HG03103 (cell line): Measurements from ENCODE around the gene MRPS2.
A peak's percentile ranks its signal among the peaks of the same experiment; 100 is the strongest.
"Not testable (repeated sequence)": the region's sequence is repeated elsewhere in the genome, so short reads cannot be mapped to it uniquely, and the experiment has no call there.

ENCODE experiments used
- ATAC-seq: cut with Tn5 transposase; IDR thresholded peaks from one replicate; pipeline ENCODE4 v1.9.1; 2021; ENCODE audit warnings: low read depth; ENCODE audit not compliant: unreplicated experiment

The MRPS2 gene

GRCh38 chr9:135500525-135501260 lies at the start of gene MRPS2:
Gene MRPS2, plus strand, starts transcription at chr9:135500682. Its CDS starts 29 bp downstream, at chr9:135500711.
- peak; percentile 73 for ATAC-seq

DNA sequence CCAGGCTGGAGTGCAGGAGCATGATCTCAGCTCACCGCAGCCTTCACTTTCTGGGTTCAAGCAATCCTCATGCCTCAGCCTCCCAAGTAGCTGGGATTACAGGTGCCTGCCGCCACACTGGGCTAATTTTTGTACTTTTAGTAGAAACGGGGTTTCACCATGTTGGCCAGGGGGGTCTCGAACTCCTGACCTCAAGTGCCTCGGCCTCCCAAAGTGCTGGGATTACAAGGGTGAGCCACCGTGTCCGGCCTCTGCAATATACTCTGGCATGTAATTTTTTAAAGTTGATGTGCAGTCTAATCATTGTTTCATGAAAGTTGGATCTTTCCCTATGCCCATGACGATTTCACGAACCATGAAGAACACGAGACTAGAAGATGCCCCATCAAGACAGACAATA lies 49.5 kb upstream of the MRPS2 start:
- no peak for ATAC-seq

DNA sequence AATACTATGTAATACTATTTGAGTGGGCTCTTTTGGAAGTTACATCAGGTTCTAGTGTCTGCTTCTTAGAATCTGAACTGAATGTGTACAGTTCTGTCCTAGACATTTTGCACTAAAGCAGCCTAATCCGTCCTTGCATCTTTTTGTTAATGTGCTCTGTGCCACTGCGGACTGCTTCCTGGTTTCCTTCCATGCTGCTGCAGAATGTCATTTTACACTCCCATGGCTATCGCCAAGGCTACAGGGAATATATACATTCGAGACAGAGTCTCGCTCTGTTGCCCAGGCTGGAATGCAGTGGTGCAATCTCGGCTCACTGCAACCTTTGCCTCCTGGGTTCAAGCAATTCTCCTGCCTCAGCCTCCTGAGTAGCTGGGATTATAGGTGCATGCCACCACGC lies 48.6 kb upstream of the MRPS2 start:
- not testable (repeated sequence) for ATAC-seq

- ATAC-seq = no peak
Measured at GRCh38 chr9:135454737-135455136, 45.7 kb upstream of the MRPS2 start.

DNA sequence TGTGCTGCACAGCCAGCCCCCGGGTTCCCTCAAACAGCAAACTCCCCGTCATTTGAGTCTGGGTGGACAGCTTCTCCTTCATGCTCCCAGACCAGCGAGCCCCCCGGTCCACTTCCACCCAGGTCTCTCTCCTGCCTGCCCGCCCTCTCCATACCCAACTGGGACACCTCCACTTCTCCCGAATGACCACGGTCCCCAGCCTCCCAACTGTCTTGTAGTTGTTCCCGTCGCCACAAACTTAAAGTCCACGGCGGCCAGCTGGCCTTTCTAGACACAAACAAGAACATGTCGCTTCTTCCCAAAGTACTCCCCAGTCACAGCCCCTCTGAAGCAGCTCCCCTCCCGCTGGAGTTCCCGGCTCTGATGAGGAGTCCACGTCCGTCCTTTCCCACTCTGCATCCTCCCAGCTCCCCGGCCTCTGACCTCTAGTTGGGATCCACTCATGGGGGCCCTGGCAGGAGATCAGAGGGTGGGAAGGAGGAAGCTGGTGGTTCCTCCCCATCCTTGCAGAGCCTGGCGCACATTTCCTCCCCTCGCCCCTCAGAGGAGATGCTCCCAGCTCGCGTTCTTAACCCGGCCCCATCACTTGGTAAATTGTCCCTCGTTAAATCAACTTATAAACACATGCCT lies 45.0 kb upstream of the MRPS2 start:
- ATAC-seq = no peak

GRCh38 chr9:135456436-135457104 lies 43.9 kb upstream of the MRPS2 start:
- ATAC-seq = no peak

GRCh38 chr9:135458478-135458877 lies 42.0 kb upstream of the MRPS2 start:
- ATAC-seq = not testable (repeated sequence)

DNA sequence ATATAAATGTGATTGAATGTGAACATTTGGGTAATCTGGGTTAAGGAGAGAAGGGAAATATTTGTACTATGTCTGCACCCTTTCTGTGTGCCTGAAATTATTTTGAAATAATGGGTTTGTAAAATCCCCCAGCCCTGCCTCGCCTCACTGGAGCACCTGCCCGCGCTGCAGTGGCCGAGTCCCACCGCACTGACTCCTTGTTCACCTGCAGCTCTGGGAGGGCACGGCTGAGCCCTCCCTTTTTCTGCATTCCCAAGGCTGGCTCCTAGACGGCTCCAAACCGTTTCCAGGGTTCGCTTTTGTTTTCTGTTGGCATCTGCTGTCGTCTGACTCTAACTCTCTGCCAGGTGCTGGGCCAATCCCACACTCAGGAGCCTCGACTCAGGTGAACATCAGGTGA lies 38.5 kb upstream of the MRPS2 start:
- ATAC-seq = no peak

GRCh38 chr9:135463140-135463539 lies 37.3 kb upstream of the MRPS2 start:
- ATAC-seq = no peak

GRCh38 chr9:135464181-135464580 lies 36.3 kb upstream of the MRPS2 start:
- ATAC-seq = no peak

DNA sequence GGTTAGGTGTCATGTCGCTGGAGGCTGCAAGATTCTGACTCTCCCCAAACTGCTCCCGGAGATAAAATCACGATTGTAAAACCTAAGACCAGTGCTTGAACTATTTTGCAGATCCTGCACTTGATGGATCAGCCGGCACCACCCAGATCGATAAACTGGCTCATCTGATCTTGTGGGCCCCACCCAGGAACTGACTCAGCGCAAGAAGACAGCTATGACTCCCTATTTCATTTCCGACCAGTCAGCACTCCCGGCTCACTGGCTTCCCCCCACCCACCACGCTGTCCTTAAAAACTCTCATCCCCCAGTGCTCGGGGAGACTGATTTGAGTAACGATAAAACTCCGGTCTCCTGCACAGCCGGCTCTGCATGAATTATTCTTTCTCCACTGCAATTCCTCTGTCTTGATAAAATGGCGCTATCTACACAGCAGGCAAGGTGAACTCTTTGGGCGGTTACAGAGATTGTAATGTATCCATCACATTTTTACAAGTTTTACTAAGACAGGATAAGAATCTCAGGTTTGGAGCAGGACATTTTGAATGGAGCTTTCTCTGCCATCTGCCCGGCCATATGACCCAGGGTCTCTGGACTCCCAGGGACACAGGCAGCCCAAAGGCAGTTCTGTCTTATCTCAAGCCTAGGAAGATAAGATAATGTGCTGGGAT lies 31.5 kb upstream of the MRPS2 start:
- no peak for ATAC-seq

DNA sequence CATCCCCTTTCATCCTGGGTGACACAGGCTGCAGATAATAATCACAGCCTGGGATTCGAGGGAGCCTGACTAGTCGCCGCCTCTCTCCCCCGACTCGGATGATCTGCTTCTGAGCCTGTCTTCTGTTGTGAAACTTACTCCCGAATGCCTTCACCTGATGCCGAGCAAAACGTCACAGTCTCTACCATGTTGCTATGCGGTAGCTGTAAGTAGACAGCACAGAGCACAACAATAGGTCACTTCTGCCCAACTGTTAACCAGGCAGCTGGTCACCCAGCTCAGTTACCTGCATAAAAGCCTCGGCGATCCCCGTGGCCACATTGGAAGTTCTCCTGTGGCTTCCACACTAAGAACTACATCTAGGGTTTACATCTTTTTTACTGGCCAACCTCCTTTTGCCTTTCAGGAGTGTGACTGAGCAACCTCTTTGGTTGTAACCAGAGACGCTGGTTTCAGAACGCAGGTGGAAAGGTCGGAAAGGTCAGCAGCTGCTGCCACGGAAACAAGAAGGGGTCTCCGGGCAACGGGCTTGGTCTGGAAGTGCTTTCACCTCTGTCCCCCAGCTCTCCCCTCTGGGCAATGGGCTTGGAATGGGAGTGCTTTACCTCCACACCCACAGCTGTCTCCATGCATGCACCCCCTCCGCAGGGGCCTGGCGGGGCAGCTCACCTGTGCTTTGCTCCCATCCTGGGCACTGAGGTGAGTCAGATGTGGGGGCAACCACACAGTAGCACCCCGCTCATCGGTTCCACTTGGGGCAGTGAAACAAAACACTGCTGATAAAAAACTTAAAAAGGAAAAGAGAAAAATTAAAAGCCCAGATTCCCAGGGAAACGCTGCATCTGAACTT lies 28.5 kb upstream of the MRPS2 start:
- no peak for ATAC-seq

DNA sequence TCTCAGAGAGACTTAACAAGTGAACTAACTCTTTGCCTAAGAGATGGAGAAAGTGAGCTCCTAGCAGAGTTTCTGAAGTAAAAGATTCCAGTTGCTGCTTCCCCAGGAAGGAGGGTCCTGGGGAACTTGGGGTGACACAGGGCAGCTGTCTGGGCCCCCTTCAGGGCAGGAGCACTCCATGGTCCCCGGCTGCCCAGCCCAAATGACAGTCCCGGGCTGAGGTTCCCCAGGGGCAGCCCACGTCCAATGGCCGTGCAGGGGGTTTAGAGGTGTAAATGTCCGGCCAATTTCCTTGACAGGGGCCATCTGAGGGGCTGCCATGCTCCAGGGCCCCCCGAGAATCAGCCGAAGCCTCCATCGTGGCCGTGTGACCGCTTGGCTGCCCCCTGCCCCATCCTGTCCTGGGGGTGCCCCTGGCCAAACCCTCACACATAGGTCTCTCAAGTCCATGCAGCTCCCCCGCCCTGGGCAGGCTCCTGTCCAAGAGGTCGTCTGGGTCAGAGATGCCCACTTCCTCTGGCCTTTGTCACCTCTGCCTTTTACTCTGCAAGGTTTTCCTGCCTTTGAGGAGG lies 26.4 kb upstream of the MRPS2 start:
- no peak for ATAC-seq

DNA sequence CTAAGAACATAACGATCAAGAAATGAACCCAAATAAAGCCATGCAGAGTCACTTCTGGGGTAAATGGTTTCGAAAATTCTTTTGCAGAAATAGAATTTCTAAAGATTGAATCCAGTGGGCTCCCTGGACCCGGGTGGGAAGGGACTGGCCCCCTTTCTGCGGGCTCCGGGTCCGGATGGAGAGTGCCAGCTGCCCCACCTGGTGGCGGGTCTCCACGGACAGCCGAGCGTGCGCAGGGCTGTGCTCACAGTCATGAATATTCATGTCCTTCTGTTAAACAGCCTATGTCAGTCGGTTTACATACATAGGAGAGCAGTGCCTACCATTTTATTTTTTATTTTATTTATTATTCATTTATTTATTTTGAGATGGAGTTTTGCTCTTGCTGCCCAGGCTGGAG lies 25.6 kb upstream of the MRPS2 start:
- no peak for ATAC-seq

GRCh38 chr9:135476561-135477355 lies 23.7 kb upstream of the MRPS2 start:
- ATAC-seq = no peak

DNA sequence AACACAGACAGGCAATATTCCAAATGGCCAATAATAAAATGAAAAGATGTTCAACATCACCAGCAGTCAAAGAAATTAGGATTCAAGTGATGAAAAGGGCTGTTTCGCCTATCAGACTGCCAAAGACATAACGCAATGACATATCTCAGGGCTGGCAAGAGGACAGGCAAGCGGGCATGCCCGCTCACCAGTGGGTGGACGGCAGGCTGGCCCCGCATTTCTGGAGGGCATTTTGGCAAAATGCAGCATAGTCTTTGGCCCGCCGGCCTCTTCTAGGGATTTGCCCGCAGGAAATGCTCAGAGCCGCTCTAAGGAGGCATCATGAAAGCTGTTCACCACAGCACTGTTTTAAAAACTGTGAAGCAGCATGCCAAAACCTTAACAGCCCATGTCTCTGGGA lies 22.3 kb upstream of the MRPS2 start:
- ATAC-seq = no peak

DNA sequence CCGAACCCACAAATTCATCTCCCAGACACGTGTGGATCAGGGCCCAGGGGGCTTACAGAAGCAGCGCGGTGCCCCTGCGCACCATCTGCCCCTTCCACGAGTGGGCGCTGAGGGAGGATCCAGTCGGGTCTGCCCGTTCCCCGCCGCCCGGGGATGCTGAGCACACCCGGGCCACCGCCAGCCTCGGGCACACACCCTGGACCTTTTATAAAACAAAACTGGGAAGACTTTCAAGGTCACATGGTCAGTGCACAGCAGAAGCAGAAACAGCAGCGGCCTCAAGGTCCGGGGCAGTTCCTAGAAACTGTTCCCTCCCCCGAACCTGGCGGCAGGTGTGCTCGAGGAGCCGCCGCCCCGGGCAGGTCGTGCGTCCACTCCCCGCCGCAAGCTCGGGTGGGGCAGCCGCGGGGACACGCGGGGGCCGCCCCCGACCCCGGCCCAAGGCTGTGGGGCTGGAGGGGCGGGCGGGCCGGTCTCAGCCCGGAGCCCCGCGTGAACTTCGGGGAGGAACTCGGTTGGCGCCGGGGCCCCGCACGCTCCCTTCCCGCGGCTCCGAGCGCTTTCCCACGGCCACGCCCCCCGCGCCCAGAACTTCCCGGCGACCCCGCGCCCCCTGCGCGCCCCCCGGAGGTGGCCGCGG lies 21.5 kb upstream of the MRPS2 start:
- no peak for ATAC-seq

- ATAC-seq = no peak
Measured at GRCh38 chr9:135479469-135480052, 20.9 kb upstream of the MRPS2 start, which contains the start of gene PPP1R26. Gene PPP1R26, plus strand, starts transcription at chr9:135479782. Its CDS starts 4,729 bp downstream, at chr9:135484511.
